CD8-positive, alpha-beta memory T cell (primary cell): ENCODE measurements around the gene A1BG. TPM values are rescaled to one million over a fixed set of nuclear protein-coding genes. Genes with fewer than 3 reads are reported as not detected.
"Not testable (repeated sequence)": the region's sequence is repeated elsewhere in the genome, so short reads cannot be mapped to it uniquely, and the experiment has no call there.

Experiments
- CTCF ChIA-PET: fragments of 350-600 bp; sonication (Branson Sonifier 250); formaldehyde crosslinking; loops from one replicate; lab custom pipeline; 2021; ENCODE audit warnings: antibody characterized with exemption; lab: Charles Lee
- POLR2A ChIA-PET: fragments of 350-600 bp; sonication (Branson Sonifier 250); formaldehyde crosslinking; loops from one replicate; lab custom pipeline; 2021; ENCODE audit warnings: antibody characterized with exemption; lab: Charles Lee
- DNase-seq, 5 donors: peaks; one replicate each; pipeline versions ENCODE4 v3.0.0 to v3.0.0-alpha.2; 2020 to 2022; ENCODE audit warnings: mixed read lengths in 1 of 5
- H3K27ac ChIP-seq: one replicate; pipeline ENCODE4 v1.7.0; 2013; ENCODE audit warnings: low read depth, mild to moderate bottlenecking, low read length, moderate library complexity
- H3K27me3 ChIP-seq: 2 replicates; pipeline ENCODE4 v1.7.0; 2013; ENCODE audit warnings: low read length, mild to moderate bottlenecking; ENCODE audit not compliant: insufficient read depth, poor library complexity, severe bottlenecking
- H3K36me3 ChIP-seq: 2 replicates; pipeline ENCODE4 v1.7.0; 2013; ENCODE audit warnings: mild to moderate bottlenecking, low read length, moderate library complexity; ENCODE audit not compliant: insufficient read depth
- H3K4me1 ChIP-seq: 2 replicates; pipeline ENCODE4 v1.7.0; 2013; ENCODE audit warnings: mild to moderate bottlenecking, low read length, moderate library complexity; ENCODE audit not compliant: insufficient read depth
- H3K4me3 ChIP-seq: 2 replicates; pipeline ENCODE4 v1.7.0; 2013; ENCODE audit warnings: mild to moderate bottlenecking, low read length
- H3K9me3 ChIP-seq: 2 replicates; pipeline ENCODE4 v1.7.0; 2013; ENCODE audit warnings: mild to moderate bottlenecking, low read length
- H3K27ac Mint-ChIP-seq, 8 donors: one replicate each; pipeline ENCODE4 v1.8.0; 2020 to 2021; ENCODE audit warnings: mixed read lengths in 8 of 8, mild to moderate bottlenecking in 6 of 8, inconsistent platforms in 3 of 8, moderate library complexity in 3 of 8
- H3K27me3 Mint-ChIP-seq, 2 donors: one replicate each; pipeline ENCODE4 v1.8.0; 2020 to 2021; ENCODE audit warnings: mixed read lengths in 2 of 2, mild to moderate bottlenecking in 1 of 2, moderate library complexity in 1 of 2
- H3K36me3 Mint-ChIP-seq, 3 donors: one replicate each; pipeline ENCODE4 v1.8.0; 2020 to 2021; ENCODE audit warnings: mixed read lengths in 3 of 3, inconsistent platforms in 1 of 3, mild to moderate bottlenecking in 1 of 3
- H3K4me1 Mint-ChIP-seq, 3 donors: one replicate each; pipeline ENCODE4 v1.8.0; 2020 to 2021; ENCODE audit warnings: mixed read lengths in 3 of 3, inconsistent platforms in 1 of 3, mild to moderate bottlenecking in 1 of 3
- H3K4me3 Mint-ChIP-seq, 7 donors: one replicate each; pipeline ENCODE4 v1.8.0; 2020 to 2021; ENCODE audit warnings: mixed read lengths in 7 of 7, mild to moderate bottlenecking in 6 of 7, moderate library complexity in 4 of 7, inconsistent platforms in 2 of 7
- H3K9me3 Mint-ChIP-seq, 5 donors: one replicate each; pipeline ENCODE4 v1.8.0; 2020 to 2022; ENCODE audit warnings: mixed read lengths in 5 of 5, mild to moderate bottlenecking in 3 of 5, moderate library complexity in 2 of 5, inconsistent platforms in 1 of 5
- polyA plus RNA-seq: library from polyadenylated mRNA; unstranded; fragments of 300-500 nt; fragmentation: Illumina TruSeq; gene quantifications from one replicate; pipeline ENCODE4 v1.2.3, GENCODE V29; 2021
- total RNA-seq, 2 experiments: library from RNA; stranded (reverse); gene quantifications; one replicate each; pipeline ENCODE4 v1.2.3, GENCODE V29; 2021

The A1BG gene
- total and polyA plus RNA-seq, 3 experiments from 2014 or later, result 16.8 to 70.8 (median 18.1) TPM

DNA sequence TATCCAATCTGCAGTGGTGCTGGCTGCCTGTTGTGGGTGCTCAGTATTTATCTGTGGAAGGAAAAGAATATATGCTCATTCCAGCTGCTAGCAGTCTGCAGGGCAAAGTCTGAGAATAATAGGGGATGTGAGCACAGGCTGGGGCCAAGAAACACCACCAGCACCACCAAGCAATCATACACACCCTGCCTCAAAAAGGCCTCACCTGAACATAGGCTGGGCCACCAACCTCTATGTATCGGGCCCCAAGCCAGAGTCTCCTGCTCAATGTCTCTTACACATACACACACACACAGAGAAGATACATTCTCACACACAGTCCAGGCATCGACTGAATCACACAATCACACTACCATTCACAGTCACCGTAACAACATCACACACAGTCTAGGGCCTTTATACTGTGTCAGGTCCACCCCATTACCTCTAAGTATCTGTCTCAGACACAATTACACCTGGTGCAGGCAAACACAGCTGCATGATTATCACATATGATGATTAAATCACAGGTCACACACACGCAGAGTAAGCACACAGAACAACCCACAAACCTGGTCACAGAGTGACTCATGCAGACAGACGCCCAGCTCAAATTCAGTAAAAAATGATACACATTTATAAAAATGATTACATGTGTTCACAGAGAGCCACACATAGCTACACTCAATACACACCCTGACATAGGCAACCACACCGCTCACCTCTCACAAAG, 27.8 kb downstream of the A1BG start:
- H3K36me3 ChIP-seq, result no peaks in the 10 kb centered on the region
- Mint-ChIP-seq H3K4me3 (no peak overlapping the region), H3K9me3 (no peaks in the 10 kb centered on the region), H3K36me3 (peaks cover 1 to 7% (median 4%) of the 10 kb centered on the region in 3 donors), H3K27ac (no peak overlapping the region), H3K4me1 (peaks cover 0 to 8% (median 0%) of the 10 kb centered on the region in 3 donors), H3K27me3 (no peaks in the 10 kb centered on the region)
- no peak for DNase-seq
- POLR2A ChIA-PET, result interaction anchor here (1.6 kb wide), 1 partner anchor 37 kb away, joined by 8 read pairs; the partner anchor contains the start of gene ZNF497
- H3K27ac ChIP-seq, result no peak overlapping the region
- H3K4me3 ChIP-seq, result no peak overlapping the region
- no peaks in the 10 kb centered on the region for H3K27me3 ChIP-seq
- CTCF ChIA-PET, result interaction anchor here (1.1 to 2.1 kb wide), 2 partner anchors 19 to 38 kb away, joined by 3 to 6 read pairs; partner anchors contain the start of gene ZNF497
- H3K4me1 ChIP-seq, result peaks cover 30% of the 10 kb centered on the region
- no peaks in the 10 kb centered on the region for H3K9me3 ChIP-seq

DNA sequence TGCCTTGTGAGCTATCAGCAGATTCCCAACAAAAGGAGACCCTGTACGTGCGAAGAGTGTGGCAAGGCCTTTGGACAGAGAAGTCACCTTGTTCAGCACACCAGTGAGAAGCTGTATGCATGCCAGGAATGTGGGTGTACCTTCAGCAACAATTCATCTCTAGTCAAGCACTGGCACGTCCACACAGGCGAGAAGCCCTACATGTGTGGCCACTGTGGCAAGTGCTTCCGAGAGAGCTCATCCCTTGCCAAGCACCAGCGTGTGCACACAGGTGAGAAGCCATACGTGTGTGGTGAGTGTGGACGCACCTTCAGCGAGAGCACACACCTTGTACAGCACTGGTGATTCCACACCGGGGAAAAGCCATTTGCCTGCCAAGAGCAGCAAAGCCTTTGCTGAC, 34.1 kb downstream of the A1BG start:
- peaks cover 11% of the 10 kb centered on the region for H3K36me3 ChIP-seq
- H3K27me3 ChIP-seq, result no peaks in the 10 kb centered on the region
- H3K27ac ChIP-seq, result no peak overlapping the region
- peaks cover 15 to 20% (median 16%) of the 10 kb centered on the region in 3 donors for H3K36me3 Mint-ChIP-seq
- H3K9me3 ChIP-seq, result no peaks in the 10 kb centered on the region
- H3K4me1 ChIP-seq, result no peaks in the 10 kb centered on the region
- ChIA-PET POLR2A (no interaction called here), CTCF (no interaction called here)
- H3K4me3 Mint-ChIP-seq, result no peak overlapping the region
- no peaks in the 10 kb centered on the region for H3K4me1 Mint-ChIP-seq
- H3K4me3 ChIP-seq, result no peak overlapping the region
- no peak for DNase-seq
- H3K9me3 Mint-ChIP-seq, result no peaks in the 10 kb centered on the region
- H3K27me3 Mint-ChIP-seq, result no peaks in the 10 kb centered on the region
- H3K27ac Mint-ChIP-seq, result no peak overlapping the region

DNA sequence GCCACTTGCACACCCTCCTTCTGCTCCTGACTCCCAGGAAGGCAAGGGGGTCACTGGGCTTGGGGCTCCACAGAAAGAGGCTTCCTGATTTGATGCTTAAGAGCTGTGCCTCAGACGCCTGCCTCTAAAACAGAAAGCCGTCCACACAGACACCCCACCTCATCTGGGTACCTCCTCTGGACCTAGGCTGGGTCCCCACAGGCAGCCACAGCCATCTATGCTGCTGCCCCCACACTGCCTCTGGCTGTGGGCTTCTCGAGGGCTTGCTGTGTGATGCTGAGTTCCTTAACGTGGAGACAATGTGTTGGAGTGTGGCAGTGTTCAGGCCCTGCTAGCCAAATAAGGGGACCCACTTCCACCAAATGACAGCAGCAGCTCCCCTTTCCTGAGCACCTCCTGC, 35.0 kb downstream of the A1BG start:
- CTCF ChIA-PET, result no interaction called here
- Mint-ChIP-seq H3K27ac (no peak overlapping the region), H3K4me3 (no peak overlapping the region), H3K4me1 (no peaks in the 10 kb centered on the region), H3K36me3 (peaks cover 16 to 29% (median 18%) of the 10 kb centered on the region in 3 donors), H3K27me3 (no peaks in the 10 kb centered on the region), H3K9me3 (no peaks in the 10 kb centered on the region)
- Histone ChIP-seq H3K27ac (no peak overlapping the region), H3K4me1 (no peaks in the 10 kb centered on the region), H3K27me3 (no peaks in the 10 kb centered on the region), H3K36me3 (peaks cover 18% of the 10 kb centered on the region), H3K4me3 (no peak overlapping the region), H3K9me3 (no peaks in the 10 kb centered on the region)
- DNase-seq, result no peak
- POLR2A ChIA-PET, result no interaction called here

DNA sequence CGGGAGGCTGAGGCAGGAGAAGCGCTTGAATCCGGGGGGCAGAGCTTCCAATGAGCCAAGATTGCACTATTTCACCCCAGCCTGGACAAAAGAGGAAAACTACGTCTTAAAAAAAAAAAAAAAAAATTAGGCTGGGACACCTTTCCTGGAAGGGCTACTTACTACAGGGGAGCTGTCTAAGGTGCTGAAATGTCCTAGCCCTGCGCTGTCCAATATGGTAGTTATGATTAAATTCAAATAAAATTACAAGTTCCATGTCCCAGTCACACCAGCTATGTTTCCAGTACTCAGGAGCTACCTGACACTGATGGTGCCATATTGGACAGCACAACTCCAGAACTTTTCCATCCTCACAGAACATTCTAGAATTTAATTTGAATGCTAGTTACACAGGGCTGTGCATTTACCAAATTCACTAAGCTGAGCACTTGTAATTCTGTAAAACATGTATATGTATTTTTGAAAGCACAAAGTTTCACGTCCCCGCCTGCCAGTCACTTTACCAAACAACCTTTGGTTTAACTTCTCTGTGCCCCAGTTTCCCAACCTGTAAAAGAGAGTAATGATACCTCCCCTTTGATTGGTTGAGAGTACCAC, 35.7 kb downstream of the A1BG start:
- Mint-ChIP-seq H3K27ac (no peak overlapping the region), H3K36me3 (peaks cover 17 to 35% (median 21%) of the 10 kb centered on the region in 3 donors), H3K9me3 (no peaks in the 10 kb centered on the region), H3K4me3 (no peak overlapping the region), H3K27me3 (no peaks in the 10 kb centered on the region), H3K4me1 (peaks cover 0 to 4% (median 2%) of the 10 kb centered on the region in 3 donors)
- Histone ChIP-seq H3K36me3 (peaks cover 23% of the 10 kb centered on the region), H3K9me3 (no peaks in the 10 kb centered on the region), H3K4me1 (no peaks in the 10 kb centered on the region), H3K27me3 (no peaks in the 10 kb centered on the region), H3K27ac (no peak overlapping the region), H3K4me3 (no peak overlapping the region)
- ChIA-PET POLR2A (no interaction called here), CTCF (no interaction called here)
- no peak for DNase-seq

DNA sequence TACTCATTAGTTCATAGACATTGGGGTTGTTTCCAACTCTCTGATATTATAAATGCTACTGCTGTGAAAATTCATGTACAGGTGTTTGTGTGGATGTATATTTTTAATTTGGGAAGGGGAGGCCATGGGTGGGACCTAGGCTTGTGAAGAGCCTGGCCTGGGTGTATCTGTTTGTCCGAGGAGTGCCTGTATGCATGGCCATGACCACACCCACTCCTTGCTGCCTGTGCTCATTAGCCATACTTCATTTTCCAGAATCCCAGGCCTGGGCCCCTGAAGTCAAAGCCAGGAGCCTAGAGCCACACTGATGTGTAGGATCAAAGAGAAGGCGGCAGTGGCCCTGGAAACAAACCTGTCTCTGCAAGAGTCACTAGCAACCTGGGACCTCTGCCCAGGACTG, 37.7 kb downstream of the A1BG start:
- Mint-ChIP-seq H3K27me3 (no peaks in the 10 kb centered on the region), H3K36me3 (peaks cover 29 to 52% (median 36%) of the 10 kb centered on the region in 3 donors), H3K4me3 (no peak overlapping the region), H3K27ac (peak overlapping the region in 3 of 8 donors; percentile 1 to 36 (median 33)), H3K9me3 (no peaks in the 10 kb centered on the region), H3K4me1 (peaks cover 6 to 10% (median 7%) of the 10 kb centered on the region in 3 donors)
- Histone ChIP-seq H3K4me1 (no peaks in the 10 kb centered on the region), H3K27me3 (no peaks in the 10 kb centered on the region), H3K9me3 (no peaks in the 10 kb centered on the region), H3K27ac (no peak overlapping the region), H3K4me3 (no peak overlapping the region), H3K36me3 (peaks cover 35% of the 10 kb centered on the region)
- DNase-seq, result no peak
- CTCF ChIA-PET, result no interaction called here
- POLR2A ChIA-PET, result no interaction called here

DNA sequence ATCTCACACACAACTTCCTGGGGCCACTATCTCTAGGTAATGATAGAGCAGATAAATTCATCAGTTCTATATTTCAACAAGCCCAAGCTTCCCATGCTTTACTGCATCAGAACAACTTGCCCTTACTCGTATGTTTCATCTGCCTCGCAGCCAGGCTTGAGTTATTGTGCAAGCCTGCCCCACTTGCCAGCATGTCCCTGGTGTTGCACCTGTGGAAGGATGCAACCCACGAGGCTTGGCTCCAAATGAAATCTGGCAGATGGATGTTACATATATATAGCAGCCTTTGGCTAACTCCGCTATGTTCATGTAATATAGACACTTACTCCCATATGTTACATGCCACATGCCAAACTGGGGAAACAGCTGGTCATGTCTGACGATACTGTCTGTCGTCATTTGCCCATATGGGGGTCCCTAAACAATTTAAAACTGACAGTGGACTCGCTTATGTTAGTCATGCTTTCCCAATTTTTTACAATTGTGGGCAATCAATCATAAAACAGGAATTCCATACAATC, 41.9 kb downstream of the A1BG start:
- CTCF ChIA-PET, result no interaction called here
- peak overlapping the region in 1 of 8 donors; percentile 78 for H3K27ac Mint-ChIP-seq
- Histone ChIP-seq H3K4me3 (no peak overlapping the region), H3K9me3 (no peaks in the 10 kb centered on the region), H3K27ac (no peak overlapping the region), H3K36me3 (peaks cover 55% of the 10 kb centered on the region), H3K27me3 (no peaks in the 10 kb centered on the region), H3K4me1 (peaks cover 19% of the 10 kb centered on the region)
- H3K36me3 Mint-ChIP-seq, result peaks cover 36 to 89% (median 43%) of the 10 kb centered on the region in 3 donors
- peak overlapping the region in 1 of 7 donors; percentile 75 for H3K4me3 Mint-ChIP-seq
- H3K27me3 Mint-ChIP-seq, result no peaks in the 10 kb centered on the region
- peaks cover 31 to 48% (median 47%) of the 10 kb centered on the region in 3 donors for H3K4me1 Mint-ChIP-seq
- H3K9me3 Mint-ChIP-seq, result no peaks in the 10 kb centered on the region
- no peak for DNase-seq
- POLR2A ChIA-PET, result no interaction called here

DNA sequence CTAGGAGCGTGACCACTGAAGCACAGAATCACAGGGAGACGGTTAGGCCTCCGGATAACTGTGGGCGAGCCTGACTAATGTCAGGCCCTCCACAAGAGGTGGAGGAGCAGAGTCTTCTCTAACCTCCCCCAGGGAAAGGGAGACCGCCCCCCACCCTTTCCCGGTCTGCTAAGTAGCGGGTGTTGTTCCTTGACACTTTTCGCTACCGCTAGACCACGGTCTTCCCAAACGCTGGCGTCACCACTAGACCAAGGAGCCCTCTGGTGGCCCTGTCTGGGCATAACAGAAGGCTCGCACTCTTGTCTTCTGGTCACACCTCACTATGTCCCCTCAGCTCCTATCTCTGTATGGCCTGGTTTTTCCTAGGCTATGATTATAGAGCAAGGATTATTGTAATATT, 42.6 kb downstream of the A1BG start:
- POLR2A ChIA-PET, result interaction anchor here (0.5 kb wide), 1 partner anchor 21 kb away, joined by 3 read pairs; no protein-coding TSS in a partner anchor

DNA sequence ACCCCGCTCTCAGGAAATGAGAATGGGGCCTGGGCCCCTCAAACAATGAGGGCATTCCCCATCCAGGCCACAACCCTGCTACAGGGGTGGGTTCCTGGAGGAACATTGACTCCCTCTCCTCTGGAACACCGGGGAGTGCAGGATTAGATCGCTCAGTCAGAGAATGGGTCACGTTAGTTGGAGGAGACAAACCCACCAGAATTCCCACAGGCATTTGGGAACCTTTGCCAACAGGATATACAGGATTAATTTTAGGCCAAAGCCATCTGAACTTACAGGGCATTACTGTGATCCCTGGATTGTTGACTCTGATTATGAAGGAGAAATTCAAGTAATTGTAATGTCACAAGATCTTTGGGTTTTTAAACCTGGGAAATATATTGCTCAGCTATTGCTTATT, 45.6 kb downstream of the A1BG start:
- Mint-ChIP-seq H3K27me3 (no peaks in the 10 kb centered on the region), H3K36me3 (peaks cover 24 to 72% (median 32%) of the 10 kb centered on the region in 3 donors), H3K27ac (peak overlapping the region in 6 of 8 donors; percentile 39 to 84 (median 58)), H3K9me3 (peaks cover 0 to 2% (median 0%) of the 10 kb centered on the region in 5 donors), H3K4me1 (peaks cover 49 to 68% (median 67%) of the 10 kb centered on the region in 3 donors), H3K4me3 (peak overlapping the region in 3 of 7 donors; percentile 11 to 29 (median 22))
- no peak for DNase-seq
- no peaks in the 10 kb centered on the region for H3K9me3 ChIP-seq
- H3K4me3 ChIP-seq, result no peak overlapping the region
- ChIA-PET CTCF (interaction anchor here (1.5 to 1.9 kb wide), 2 partner anchors 40 to 78 kb away, joined by 4 read pairs; no protein-coding TSS in a partner anchor), POLR2A (interaction anchor here (0.5 to 1.6 kb wide), 2 partner anchors 40 to 55 kb away, joined by 4 to 5 read pairs; no protein-coding TSS in a partner anchor)
- no peaks in the 10 kb centered on the region for H3K27me3 ChIP-seq
- H3K27ac ChIP-seq, result no peak overlapping the region
- peaks cover 36% of the 10 kb centered on the region for H3K4me1 ChIP-seq
- peaks cover 34% of the 10 kb centered on the region for H3K36me3 ChIP-seq

More for the DNA sequence above, 42.6 kb downstream of the A1BG start:
- DNase-seq, H3K27me3 Mint-ChIP-seq, H3K27me3 ChIP-seq, CTCF ChIA-PET, H3K9me3 ChIP-seq, H3K4me3 Mint-ChIP-seq, H3K9me3 Mint-ChIP-seq, H3K4me3 ChIP-seq, H3K27ac ChIP-seq: not testable (repeated sequence)
- Histone ChIP-seq H3K4me1 (peaks cover 27% of the 10 kb centered on the region), H3K36me3 (peaks cover 54% of the 10 kb centered on the region)
- peaks cover 38 to 56% (median 54%) of the 10 kb centered on the region in 3 donors for H3K4me1 Mint-ChIP-seq
- peak overlapping the region in 2 of 8 donors; percentile 8 to 78 for H3K27ac Mint-ChIP-seq
- peaks cover 36 to 92% (median 46%) of the 10 kb centered on the region in 3 donors for H3K36me3 Mint-ChIP-seq
